Fibroblast of lung (primary cell): ENCODE results near the gene DAAM1.

Source experiments
- CTCF ChIP-seq, 2 donors: IDR thresholded peaks in 1 of 2; conservative IDR thresholded peaks in 1 of 2; 1 replicate in 1 of 2; 2 replicates in 1 of 2; pipeline ENCODE4 v1.5.1; 2011 to 2012; ENCODE audit warnings: low read length in 2 of 2, control low read depth in 1 of 2, inconsistent platforms in 1 of 2, low read depth in 1 of 2, mild to moderate bottlenecking in 1 of 2
- EZH2 ChIP-seq: IDR thresholded peaks from 2 replicates; pipeline ENCODE4 v1.5.1; 2012; ENCODE audit warnings: low read length, control low read depth, mild to moderate bottlenecking; ENCODE audit errors: missing control alignments

GRCh38 chr14:59247801-59248584 lies 59.5 kb downstream of the DAAM1 start:
- TF ChIP-seq CTCF (conservative IDR thresholded peaks at IDR 0.05 in 1 of 2, IDR thresholded peaks at IDR 0.05 in 1 of 2; ENCODE audit: low read depth in 1 of 2, low read length in 2 of 2) (no peak), EZH2 (no peak)
